Measurements from ENCODE around the gene ZFPL1.
A peak's percentile ranks its signal among the peaks of the same experiment; 100 is the strongest.

The ZFPL1 gene

DNA sequence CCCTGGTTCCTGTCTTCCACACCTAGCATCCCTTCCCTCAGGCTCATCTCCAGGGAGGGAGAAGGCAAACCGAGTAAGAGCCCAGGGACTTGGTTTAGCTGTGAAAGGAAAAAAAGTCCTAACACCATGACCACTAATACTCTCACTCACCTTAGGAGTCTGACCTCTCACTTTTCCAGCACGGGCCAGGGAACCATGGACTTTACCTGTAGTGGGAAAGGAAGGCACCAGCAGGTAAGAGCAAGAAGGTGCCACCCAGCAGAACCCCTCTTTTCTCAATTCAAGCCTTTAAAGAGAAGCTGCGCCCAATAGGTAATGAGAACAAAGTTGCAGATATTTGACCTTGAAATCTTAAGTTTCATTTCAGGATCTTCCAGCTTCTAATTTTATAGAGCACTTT is 36.8 kb downstream of the ZFPL1 start:
- Mint-ChIP-seq H3K4me1 (ENCODE audit: low read depth) (peaks cover 63% of the 10 kb centered on the region), H3K27ac (peak overlapping the region; percentile 98), H3K9me3 (no peaks in the 10 kb centered on the region), H3K36me3 (ENCODE audit: low read depth) (peaks cover 91% of the 10 kb centered on the region), H3K27me3 (no peaks in the 10 kb centered on the region), H3K4me3 (peak overlapping the region; percentile 100)
- DNase-seq, result no peak

DNA sequence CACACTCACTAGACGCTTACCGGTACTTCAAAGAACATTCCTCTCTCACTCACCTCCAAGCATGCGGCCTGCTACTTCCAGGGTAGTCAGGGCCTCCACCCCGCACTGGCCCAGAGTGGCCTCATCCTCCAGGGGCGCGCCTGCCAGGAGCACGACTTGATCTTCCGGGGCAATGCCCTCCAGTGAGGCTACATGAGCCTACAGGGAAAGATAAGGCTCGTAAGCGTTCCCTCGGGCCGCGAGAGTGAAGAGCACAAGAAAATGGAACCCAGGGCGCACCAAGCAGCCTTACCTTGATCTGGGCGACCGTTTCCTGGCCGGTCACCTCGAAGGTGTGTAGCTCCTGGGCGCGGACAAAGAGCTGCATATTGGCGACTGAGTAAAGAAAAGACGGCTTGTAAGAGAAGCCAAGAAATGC is 37.4 kb downstream of the ZFPL1 start:
- Mint-ChIP-seq H3K9me3 (no peaks in the 10 kb centered on the region), H3K4me1 (ENCODE audit: low read depth) (peaks cover 57% of the 10 kb centered on the region), H3K27me3 (no peaks in the 10 kb centered on the region), H3K27ac (peak overlapping the region; percentile 98), H3K4me3 (peak overlapping the region; percentile 100), H3K36me3 (ENCODE audit: low read depth) (peaks cover 91% of the 10 kb centered on the region)
- DNase-seq, result peak; percentile 64

- H3K36me3 Mint-ChIP-seq (ENCODE audit: low read depth), result peaks cover 92% of the 10 kb centered on the region
- H3K9me3 Mint-ChIP-seq, result no peaks in the 10 kb centered on the region
- H3K4me3 Mint-ChIP-seq, result peak within 1 kb of the TSS; percentile 100
- peaks cover 52% of the 10 kb centered on the region for H3K4me1 Mint-ChIP-seq (ENCODE audit: low read depth)
- H3K27ac Mint-ChIP-seq, result peak within 1 kb of the TSS; percentile 98
- peak; percentile 98 for DNase-seq
- H3K27me3 Mint-ChIP-seq, result no peaks in the 10 kb centered on the region
Measured at GRCh38 chr11:65121865-65122696, 38.1 kb downstream of the ZFPL1 start, which contains the start of the genes FAU and MRPL49. Gene FAU (minus strand): TSS chr11:65122134. CDS start chr11:65121813, 321 bp downstream. Gene MRPL49 (plus strand): TSS chr11:65122321. CDS start chr11:65122347, 26 bp downstream.

- no peaks in the 10 kb centered on the region for H3K27me3 Mint-ChIP-seq
- peaks cover 40% of the 10 kb centered on the region for H3K4me1 Mint-ChIP-seq (ENCODE audit: low read depth)
- peak overlapping the region; percentile 100 for H3K4me3 Mint-ChIP-seq
- H3K36me3 Mint-ChIP-seq (ENCODE audit: low read depth), result peaks cover 94% of the 10 kb centered on the region
- peak overlapping the region; percentile 79 for H3K27ac Mint-ChIP-seq
- H3K9me3 Mint-ChIP-seq, result no peaks in the 10 kb centered on the region
- peak; percentile 2 for DNase-seq
Measured at GRCh38 chr11:65124480-65125196, 40.6 kb downstream of the ZFPL1 start.

DNA sequence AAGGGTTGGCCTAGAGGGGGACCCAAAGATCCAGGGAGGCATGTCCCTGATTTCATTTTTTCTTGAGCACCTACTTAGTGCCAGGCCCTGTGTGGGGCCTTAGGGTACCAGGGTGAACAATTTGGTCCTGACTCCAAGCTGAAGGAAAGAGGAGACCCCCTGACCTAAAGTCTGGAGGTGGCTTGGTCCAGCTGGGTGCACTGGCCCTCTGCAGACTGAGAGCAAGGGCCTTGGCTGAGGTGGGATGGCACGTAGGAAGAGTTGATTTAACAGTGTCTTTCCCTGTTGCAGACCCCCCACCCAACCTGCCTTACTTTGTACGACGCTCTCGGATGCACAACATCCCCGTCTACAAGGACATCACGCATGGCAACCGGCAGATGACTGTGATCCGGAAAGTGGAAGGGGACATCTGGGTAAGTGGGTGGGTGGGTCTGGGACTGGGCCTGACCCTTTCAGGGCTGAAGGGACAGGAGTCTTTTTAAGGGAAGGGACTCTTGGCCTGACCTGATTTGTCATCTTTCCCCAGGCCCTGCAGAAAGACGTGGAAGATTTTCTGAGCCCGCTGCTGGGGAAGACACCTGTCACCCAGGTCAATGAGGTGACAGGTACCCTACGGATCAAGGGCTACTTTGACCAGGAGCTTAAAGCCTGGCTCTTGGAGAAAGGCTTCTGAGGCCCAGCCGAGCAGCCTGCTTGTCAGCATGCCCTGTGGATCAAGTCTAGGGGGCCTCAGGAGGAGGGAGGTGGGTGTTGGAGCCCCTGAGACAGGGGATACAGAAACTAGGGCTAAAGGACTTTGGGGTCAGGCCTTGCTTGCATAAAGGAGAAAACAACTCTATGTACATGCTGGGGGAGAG is 41.4 kb downstream of the ZFPL1 start:
- H3K36me3 Mint-ChIP-seq (ENCODE audit: low read depth), result peaks cover 94% of the 10 kb centered on the region
- H3K4me3 Mint-ChIP-seq, result no peak overlapping the region
- peak; percentile 25 for DNase-seq
- peaks cover 32% of the 10 kb centered on the region for H3K4me1 Mint-ChIP-seq (ENCODE audit: low read depth)
- H3K27me3 Mint-ChIP-seq, result no peaks in the 10 kb centered on the region
- H3K27ac Mint-ChIP-seq, result peak overlapping the region; percentile 79
- H3K9me3 Mint-ChIP-seq, result no peaks in the 10 kb centered on the region

DNA sequence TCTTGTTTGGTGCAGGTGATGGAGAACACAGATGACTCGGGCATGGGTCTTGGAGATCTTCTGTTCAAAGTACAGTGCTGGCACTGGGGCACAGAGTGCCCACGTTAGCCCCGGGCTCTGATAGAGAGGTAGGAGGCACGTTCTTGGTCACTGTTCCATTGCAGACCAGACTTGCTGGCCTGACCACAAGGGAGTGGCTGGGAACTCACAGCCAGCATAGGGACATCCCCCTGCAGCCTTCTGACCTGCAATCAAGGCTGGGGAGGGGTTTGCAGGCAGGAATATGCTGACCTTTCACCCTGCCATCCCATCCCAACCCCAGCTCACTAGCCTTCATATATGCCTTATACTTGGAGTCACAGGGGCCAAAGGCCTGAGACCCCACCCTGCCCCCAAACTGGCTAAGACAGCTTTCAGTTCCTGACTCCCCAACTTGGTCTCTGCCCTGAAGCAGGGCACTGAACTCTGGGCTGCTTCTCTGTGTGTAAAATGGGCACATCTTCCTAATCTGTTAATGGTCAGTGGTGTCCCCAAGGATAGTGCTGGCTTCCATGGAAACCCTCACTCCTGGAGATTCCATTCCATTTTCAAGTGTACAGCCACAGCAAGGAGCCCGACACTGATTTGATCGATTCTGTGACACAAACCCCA is 42.7 kb downstream of the ZFPL1 start:
- peak overlapping the region; percentile 68 for H3K27ac Mint-ChIP-seq
- H3K27me3 Mint-ChIP-seq, result no peaks in the 10 kb centered on the region
- H3K4me1 Mint-ChIP-seq (ENCODE audit: low read depth), result peaks cover 26% of the 10 kb centered on the region
- H3K36me3 Mint-ChIP-seq (ENCODE audit: low read depth), result peaks cover 94% of the 10 kb centered on the region
- no peak overlapping the region for H3K4me3 Mint-ChIP-seq
- no peak for DNase-seq
- no peaks in the 10 kb centered on the region for H3K9me3 Mint-ChIP-seq

DNA sequence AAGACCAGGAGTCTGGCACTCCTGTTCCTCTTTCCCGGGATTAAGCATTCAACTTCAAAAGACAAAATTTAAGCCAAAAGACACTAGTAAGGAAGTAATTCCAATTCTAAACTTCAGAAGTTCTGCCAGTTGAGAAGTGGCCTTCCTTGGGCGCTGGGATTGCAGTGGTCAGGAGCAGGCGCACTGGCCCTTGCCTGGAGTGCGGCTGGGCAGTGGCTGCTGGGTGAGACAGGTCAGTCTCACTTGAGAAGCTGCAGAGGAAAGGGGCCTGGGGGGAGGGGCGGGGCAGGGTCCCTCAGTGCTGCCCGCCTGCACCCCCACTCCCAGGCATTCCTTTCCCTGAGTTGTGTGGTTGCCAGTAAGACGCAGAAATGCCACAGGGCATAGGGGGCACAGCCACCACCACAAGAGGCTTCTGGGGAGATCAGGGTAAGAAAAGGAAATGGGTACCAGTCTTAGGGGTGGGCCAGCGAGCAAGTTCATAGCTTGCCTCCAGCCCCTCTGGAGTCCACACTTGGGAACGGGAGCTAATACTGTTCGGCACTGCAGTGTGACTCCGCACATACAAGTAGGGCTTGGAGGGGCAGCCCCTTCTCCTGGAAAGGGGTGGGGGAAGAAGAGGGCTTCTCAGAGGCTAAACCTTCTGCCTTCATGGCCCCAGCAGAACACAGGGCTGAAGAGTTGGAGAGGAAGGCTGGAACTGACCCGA is 43.6 kb downstream of the ZFPL1 start:
- Mint-ChIP-seq H3K36me3 (ENCODE audit: low read depth) (peaks cover 94% of the 10 kb centered on the region), H3K9me3 (no peaks in the 10 kb centered on the region), H3K4me3 (no peak overlapping the region), H3K27me3 (no peaks in the 10 kb centered on the region), H3K4me1 (ENCODE audit: low read depth) (peaks cover 26% of the 10 kb centered on the region), H3K27ac (peak overlapping the region; percentile 22)
- DNase-seq, result peak; percentile 28

- H3K36me3 Mint-ChIP-seq (ENCODE audit: low read depth), result peaks cover 98% of the 10 kb centered on the region
- no peak overlapping the region for H3K4me3 Mint-ChIP-seq
- H3K27me3 Mint-ChIP-seq, result no peaks in the 10 kb centered on the region
- no peaks in the 10 kb centered on the region for H3K9me3 Mint-ChIP-seq
- peaks cover 28% of the 10 kb centered on the region for H3K4me1 Mint-ChIP-seq (ENCODE audit: low read depth)
- DNase-seq, result peak; percentile 28
- peak overlapping the region; percentile 55 for H3K27ac Mint-ChIP-seq
Measured at GRCh38 chr11:65128182-65129145, 44.4 kb downstream of the ZFPL1 start.

- DNase-seq, result peak; percentile 27
- H3K27ac Mint-ChIP-seq, result no peak overlapping the region
- no peaks in the 10 kb centered on the region for H3K27me3 Mint-ChIP-seq
- H3K4me1 Mint-ChIP-seq (ENCODE audit: low read depth), result peaks cover 18% of the 10 kb centered on the region
- H3K36me3 Mint-ChIP-seq (ENCODE audit: low read depth), result peaks cover 100% of the 10 kb centered on the region
- no peaks in the 10 kb centered on the region for H3K9me3 Mint-ChIP-seq
- no peak overlapping the region for H3K4me3 Mint-ChIP-seq
Measured at GRCh38 chr11:65129649-65130441, 45.8 kb downstream of the ZFPL1 start.

DNA sequence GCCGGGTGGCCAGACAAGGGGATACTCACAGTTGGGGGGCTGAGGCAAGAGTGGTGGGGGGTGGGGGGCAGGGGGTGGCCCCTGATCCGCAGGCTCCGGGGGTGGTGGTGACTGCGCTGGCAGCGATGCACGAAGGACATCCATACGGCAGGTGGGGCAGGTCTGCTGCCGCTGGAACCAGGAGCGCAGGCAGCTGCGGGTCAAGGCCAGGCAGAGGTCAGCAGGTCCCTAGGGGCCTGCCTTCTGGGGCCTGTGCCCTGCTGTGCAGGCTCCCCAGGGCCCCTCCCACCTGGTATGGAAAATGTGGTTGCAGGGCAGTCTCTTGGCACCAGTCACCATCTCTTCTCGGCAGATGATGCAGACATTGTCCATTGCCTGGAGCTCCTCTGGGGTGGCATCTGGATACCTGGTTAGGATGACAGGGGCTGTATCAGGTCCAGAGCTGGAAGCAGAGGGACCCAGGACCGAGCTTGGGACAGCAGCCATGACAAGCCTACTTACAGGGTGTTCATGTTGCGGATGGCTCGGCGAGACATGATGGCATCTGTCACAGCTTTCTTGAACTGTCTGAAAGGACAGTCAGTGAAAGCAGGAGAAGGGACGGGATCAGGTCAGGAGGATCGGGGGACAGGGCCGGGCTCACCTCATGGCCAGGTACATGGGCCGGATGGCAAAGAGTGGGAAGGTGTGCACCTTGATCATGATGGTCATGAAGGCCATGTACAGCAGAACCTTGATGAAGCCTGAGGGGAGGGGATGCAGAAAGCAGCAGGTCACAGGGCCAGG is 46.8 kb downstream of the ZFPL1 start:
- Mint-ChIP-seq H3K27ac (peak overlapping the region; percentile 70), H3K36me3 (ENCODE audit: low read depth) (peaks cover 96% of the 10 kb centered on the region), H3K4me3 (no peak overlapping the region), H3K4me1 (ENCODE audit: low read depth) (peaks cover 24% of the 10 kb centered on the region), H3K9me3 (no peaks in the 10 kb centered on the region), H3K27me3 (no peaks in the 10 kb centered on the region)
- DNase-seq, result no peak

DNA sequence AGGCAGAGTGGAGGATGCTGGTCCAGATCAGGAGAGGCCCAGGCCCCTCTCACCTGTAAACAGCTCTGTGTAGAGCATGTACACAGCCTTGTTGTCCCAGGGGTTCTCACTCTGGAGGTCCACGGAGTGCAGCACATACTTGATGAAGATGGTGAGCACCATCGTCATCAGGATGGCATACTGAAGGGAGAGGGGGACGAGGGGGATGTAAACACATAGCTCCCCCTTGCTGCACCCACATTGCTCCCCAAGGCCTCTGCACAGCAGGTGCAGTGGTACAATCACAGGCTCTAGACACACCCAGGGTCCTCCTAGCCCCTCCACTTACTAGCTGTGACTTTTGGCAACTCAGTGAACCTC is 47.4 kb downstream of the ZFPL1 start:
- H3K9me3 Mint-ChIP-seq, result no peaks in the 10 kb centered on the region
- no peak for DNase-seq
- H3K4me1 Mint-ChIP-seq (ENCODE audit: low read depth), result peaks cover 30% of the 10 kb centered on the region
- peaks cover 90% of the 10 kb centered on the region for H3K36me3 Mint-ChIP-seq (ENCODE audit: low read depth)
- peak overlapping the region; percentile 99 for H3K27ac Mint-ChIP-seq
- no peaks in the 10 kb centered on the region for H3K27me3 Mint-ChIP-seq
- H3K4me3 Mint-ChIP-seq, result no peak overlapping the region

Measured in activated T-cell treated with anti-CD3 and anti-CD28 coated beads, Interleukin-2, amount 50 U/mL, for 24 hours (primary cell).